GM12865 (cell line): ENCODE results near the gene PPM1J.
"Not testable (repeated sequence)": the region's sequence is repeated elsewhere in the genome, so short reads cannot be mapped to it uniquely, and the experiment has no call there.

ENCODE experiments used
- DNase-seq: peaks from one replicate; pipeline ENCODE4 v3.0.0; 2010; ENCODE audit warnings: low read depth
- H3K4me3 ChIP-seq: 2 replicates; pipeline ENCODE4 v1.5.1; 2011; ENCODE audit warnings: mild to moderate bottlenecking, low read depth, low read length, control low read depth
- CTCF ChIP-seq: IDR thresholded peaks from 2 replicates; pipeline ENCODE4 v1.5.1; 2011; ENCODE audit warnings: low read length, control low read depth, low read depth, inconsistent platforms; ENCODE audit not compliant: insufficient read depth; ENCODE audit errors: missing control alignments

PPM1J gene

GRCh38 chr1:112727716-112728115 is 12.6 kb upstream of the PPM1J start:
- no peak for DNase-seq
- H3K4me3 ChIP-seq: no peak overlapping the region
- no peak for TF ChIP-seq CTCF

- DNase-seq: not testable (repeated sequence)
These were observed 9.1 kb upstream of the PPM1J start for GRCh38 chr1:112724240-112724639.

GRCh38 chr1:112723511-112723839 is 8.3 kb upstream of the PPM1J start:
- DNase-seq: no peak
- TF ChIP-seq CTCF: no peak
- H3K4me3 ChIP-seq: no peak overlapping the region

More at GRCh38 chr1:112724240-112724639, 9.1 kb upstream of the PPM1J start:
- H3K4me3 ChIP-seq: not testable (repeated sequence)

GRCh38 chr1:112722601-112723510 is 7.7 kb upstream of the PPM1J start:
- no peak for DNase-seq
- no peak for TF ChIP-seq CTCF
- no peak overlapping the region for H3K4me3 ChIP-seq

- H3K4me3 ChIP-seq: no peak overlapping the region
- no peak for DNase-seq
- no peak for TF ChIP-seq CTCF
These were observed 6.9 kb upstream of the PPM1J start for GRCh38 chr1:112721966-112722524.

- DNase-seq, H3K4me3 ChIP-seq: not testable (repeated sequence)
These were observed 6.2 kb upstream of the PPM1J start for GRCh38 chr1:112721294-112721693.

- DNase-seq: no peak
- H3K4me3 ChIP-seq: no peak overlapping the region
- TF ChIP-seq CTCF: no peak
These were observed 5.7 kb upstream of the PPM1J start for GRCh38 chr1:112720800-112721199.

- H3K4me3 ChIP-seq: no peak overlapping the region
- TF ChIP-seq CTCF: no peak
- no peak for DNase-seq
These were observed 4.6 kb upstream of the PPM1J start for GRCh38 chr1:112719706-112720105.
